Measurements from ENCODE around the gene CAPN2. TPM values are rescaled to one million over a fixed set of nuclear protein-coding genes. Genes with fewer than 3 reads are reported as not detected.

The CAPN2 gene
- total RNA-seq, 4 donors from 2014 or later = 193 to 505 (median 387) TPM

GRCh38 chr1:223724376-223724775 lies 12.0 kb downstream of the CAPN2 start:
- intact Hi-C loops (cut with DNase I; ENCODE audit: low total_unique reads) (no loop called here), in situ Hi-C loops (cut with MboI; ENCODE audit: low pct_ligation_motif_present in 1 of 4, low pct_unique_long_range_greater_than_20kb in 1 of 4, low sequenced_read_pairs in 3 of 4) (no loop called here)
- H3K4me3 ChIP-seq = no peak overlapping the region
- no peaks in the 10 kb centered on the region for H3K36me3 ChIP-seq
- H3K9me3 ChIP-seq = no peaks in the 10 kb centered on the region
- TF ChIP-seq EP300 (IDR thresholded peaks at IDR 0.05; ENCODE audit: low read depth) (no peak), POLR2AphosphoS5 (IDR thresholded peaks at IDR 0.05) (no peak), POLR2A (IDR thresholded peaks at IDR 0.05) (no peak), CTCF (IDR thresholded peaks at IDR 0.05) (no peak)
- WGBS, 2 donors (ENCODE audit: low coverage in 1 of 2) = 80 to 90% methylated on average over 1 to 4 of the region's 4 CpGs
- peak overlapping the region in 1 of 4 donors; percentile 28 for H3K27ac ChIP-seq
- H3K4me1 ChIP-seq = peaks cover 30 to 64% (median 51%) of the 10 kb centered on the region in 4 donors
- H3K27me3 ChIP-seq = no peaks in the 10 kb centered on the region
- no peak for DNase-seq

DNA sequence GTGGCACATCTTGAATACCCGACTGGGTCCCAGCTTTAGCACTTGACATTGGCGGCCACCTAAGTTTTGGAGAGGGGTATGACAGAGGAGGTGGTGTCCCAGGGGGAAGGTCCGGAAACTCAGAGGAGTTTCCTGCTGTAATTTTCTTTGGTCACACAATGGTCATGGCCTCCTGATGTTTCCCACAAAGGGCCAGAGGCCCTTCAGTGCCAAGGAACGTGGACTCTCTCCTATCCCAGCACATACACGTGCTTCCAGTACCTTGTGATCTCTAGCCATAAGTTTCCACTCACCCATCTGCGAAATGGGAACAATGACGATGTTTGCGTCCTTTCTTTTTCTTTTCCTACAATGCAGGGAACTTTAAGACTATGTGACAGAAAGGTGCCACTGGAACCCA lies 13.2 kb downstream of the CAPN2 start:
- H3K4me1 ChIP-seq = peaks cover 21 to 55% (median 43%) of the 10 kb centered on the region in 4 donors
- intact Hi-C loops (cut with DNase I; ENCODE audit: low total_unique reads) (no loop called here), in situ Hi-C loops (cut with MboI; ENCODE audit: low pct_ligation_motif_present in 1 of 4, low pct_unique_long_range_greater_than_20kb in 1 of 4, low sequenced_read_pairs in 3 of 4) (no loop called here)
- no peak overlapping the region for H3K4me3 ChIP-seq
- TF ChIP-seq POLR2AphosphoS5 (IDR thresholded peaks at IDR 0.05) (no peak), EP300 (IDR thresholded peaks at IDR 0.05; ENCODE audit: low read depth) (no peak), CTCF (IDR thresholded peaks at IDR 0.05) (no peak), POLR2A (IDR thresholded peaks at IDR 0.05) (no peak)
- no peak for DNase-seq
- H3K36me3 ChIP-seq = no peaks in the 10 kb centered on the region
- 82 to 93% methylated on average over 5 to 8 of the region's 8 CpGs for WGBS, 2 donors (ENCODE audit: low coverage in 1 of 2)
- H3K27me3 ChIP-seq = no peaks in the 10 kb centered on the region
- no peaks in the 10 kb centered on the region for H3K9me3 ChIP-seq
- peak overlapping the region in 3 of 4 donors; percentile 66 to 72 (median 72) for H3K27ac ChIP-seq

- no peak for TF ChIP-seq CTCF (IDR thresholded peaks at IDR 0.05)
- Histone ChIP-seq H3K9me3 (no peaks in the 10 kb centered on the region), H3K4me1 (peaks cover 11 to 55% (median 42%) of the 10 kb centered on the region in 4 donors), H3K36me3 (no peaks in the 10 kb centered on the region), H3K27me3 (no peaks in the 10 kb centered on the region), H3K4me3 (no peak overlapping the region), H3K27ac (peak overlapping the region; percentile 66 to 72 (median 70))
- in situ Hi-C loops (cut with MboI; ENCODE audit: low pct_ligation_motif_present in 1 of 4, low pct_unique_long_range_greater_than_20kb in 1 of 4, low sequenced_read_pairs in 3 of 4) = no loop called here
- 17 to 50% methylated on average over 1 to 9 of the region's 9 CpGs for WGBS, 2 donors (ENCODE audit: low coverage in 1 of 2)
- DNase-seq = peak; percentile 61
- intact Hi-C loops (cut with DNase I; ENCODE audit: low total_unique reads) = no loop called here
Measured at GRCh38 chr1:223726380-223727001, 14.2 kb downstream of the CAPN2 start.

DNA sequence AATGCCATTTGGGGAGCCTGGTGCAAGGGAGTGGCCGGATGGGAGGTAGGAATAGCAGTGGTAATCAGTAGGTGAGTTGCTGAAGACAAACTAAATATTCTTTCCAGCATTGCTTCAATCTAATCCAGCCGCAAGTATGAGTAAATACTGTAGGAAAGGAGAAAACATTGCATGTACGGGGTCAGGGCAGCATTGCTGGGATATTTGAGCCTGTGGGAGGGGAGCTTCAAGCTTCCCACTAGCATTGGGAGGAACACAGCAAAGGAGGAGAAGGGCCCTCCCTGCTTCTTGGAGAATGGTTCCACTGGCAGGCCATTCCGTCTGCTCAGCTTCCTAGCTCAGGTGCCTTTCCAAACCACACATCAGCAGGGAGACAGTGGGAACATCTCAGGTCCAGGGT lies 15.2 kb downstream of the CAPN2 start:
- TF ChIP-seq EP300 (IDR thresholded peaks at IDR 0.05; ENCODE audit: low read depth) (no peak), CTCF (IDR thresholded peaks at IDR 0.05) (no peak), POLR2A (IDR thresholded peaks at IDR 0.05) (no peak), POLR2AphosphoS5 (IDR thresholded peaks at IDR 0.05) (no peak)
- Histone ChIP-seq H3K27me3 (no peaks in the 10 kb centered on the region), H3K36me3 (no peaks in the 10 kb centered on the region), H3K27ac (peak overlapping the region in 3 of 4 donors; percentile 67 to 72 (median 72)), H3K4me1 (peaks cover 15 to 58% (median 43%) of the 10 kb centered on the region in 4 donors), H3K9me3 (no peaks in the 10 kb centered on the region), H3K4me3 (no peak overlapping the region)
- in situ Hi-C loops (cut with MboI; ENCODE audit: low pct_ligation_motif_present in 1 of 4, low pct_unique_long_range_greater_than_20kb in 1 of 4, low sequenced_read_pairs in 3 of 4) (no loop called here), intact Hi-C loops (cut with DNase I; ENCODE audit: low total_unique reads) (no loop called here)
- no peak for DNase-seq
- 85 to 100% methylated on average over 2 to 4 of the region's 4 CpGs for WGBS, 2 donors (ENCODE audit: low coverage in 1 of 2)
